ENCODE results near the gene SORBS1.

DNA sequence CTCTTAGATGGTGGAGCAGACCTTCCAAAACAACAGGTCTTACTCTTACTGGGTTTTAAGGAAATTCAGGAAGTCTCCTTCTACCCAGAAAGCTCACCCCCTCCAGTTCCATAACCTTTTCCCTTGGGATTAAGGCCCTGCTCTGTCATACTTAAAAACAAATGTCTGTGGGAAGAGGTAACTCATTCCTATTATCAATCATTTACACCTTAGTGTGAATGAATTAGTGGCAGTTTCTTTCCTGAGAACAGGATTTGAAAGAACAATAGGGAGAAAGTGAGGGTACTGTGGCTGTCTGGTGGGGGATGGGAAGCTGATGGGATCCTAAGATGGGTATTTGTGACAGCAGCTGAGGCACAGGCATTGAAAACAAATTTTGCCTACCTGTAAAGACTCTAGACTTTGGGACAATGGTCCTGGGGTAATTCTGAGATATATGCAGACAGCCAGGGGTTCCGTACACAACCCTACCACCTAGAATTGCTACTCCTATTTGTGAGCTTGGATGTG is 248.1 kb downstream of the SORBS1 start:
- TF ChIP-seq, protein P1, sequence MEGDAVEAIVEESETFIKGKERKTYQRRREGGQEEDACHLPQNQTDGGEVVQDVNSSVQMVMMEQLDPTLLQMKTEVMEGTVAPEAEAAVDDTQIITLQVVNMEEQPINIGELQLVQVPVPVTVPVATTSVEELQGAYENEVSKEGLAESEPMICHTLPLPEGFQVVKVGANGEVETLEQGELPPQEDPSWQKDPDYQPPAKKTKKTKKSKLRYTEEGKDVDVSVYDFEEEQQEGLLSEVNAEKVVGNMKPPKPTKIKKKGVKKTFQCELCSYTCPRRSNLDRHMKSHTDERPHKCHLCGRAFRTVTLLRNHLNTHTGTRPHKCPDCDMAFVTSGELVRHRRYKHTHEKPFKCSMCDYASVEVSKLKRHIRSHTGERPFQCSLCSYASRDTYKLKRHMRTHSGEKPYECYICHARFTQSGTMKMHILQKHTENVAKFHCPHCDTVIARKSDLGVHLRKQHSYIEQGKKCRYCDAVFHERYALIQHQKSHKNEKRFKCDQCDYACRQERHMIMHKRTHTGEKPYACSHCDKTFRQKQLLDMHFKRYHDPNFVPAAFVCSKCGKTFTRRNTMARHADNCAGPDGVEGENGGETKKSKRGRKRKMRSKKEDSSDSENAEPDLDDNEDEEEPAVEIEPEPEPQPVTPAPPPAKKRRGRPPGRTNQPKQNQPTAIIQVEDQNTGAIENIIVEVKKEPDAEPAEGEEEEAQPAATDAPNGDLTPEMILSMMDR (IDR thresholded peaks at IDR 0.05), result no peak
- TF ChIP-seq POLR2A (IDR thresholded peaks at IDR 0.05), result no peak
